Cardiac muscle cell (in vitro differentiated cells and primary cell): ENCODE measurements around the gene CYP26A1. TPM values are rescaled to one million over a fixed set of nuclear protein-coding genes. Genes with fewer than 3 reads are reported as not detected.
"Not testable (repeated sequence)": the region's sequence is repeated elsewhere in the genome, so short reads cannot be mapped to it uniquely, and the experiment has no call there.

Experiments used
- DNase-seq, 2 donors: peaks; one replicate each; pipeline versions ENCODE4 v3.0.0 to v3.0.0-alpha.2; 2010 to 2017; ENCODE audit warnings: low read depth in 1 of 2, low spot score in 1 of 2
- H3K27ac ChIP-seq: fragments of 200-600 bp; sonication (generic); 2 replicates; pipeline ENCODE4 v1.5.1; 2016
- H3K27me3 ChIP-seq: fragments of 200-600 bp; sonication (generic); 2 replicates; pipeline ENCODE4 v1.6.0; 2016; ENCODE audit warnings: control low read depth
- H3K36me3 ChIP-seq: fragments of 200-600 bp; sonication (generic); 2 replicates; pipeline ENCODE4 v1.5.1; 2016; ENCODE audit warnings: control low read depth
- H3K4me1 ChIP-seq: fragments of 200-600 bp; sonication (generic); 2 replicates; pipeline ENCODE4 v1.8.1; 2017; ENCODE audit warnings: low read depth, mild to moderate bottlenecking, mixed run types
- H3K4me3 ChIP-seq: fragments of 200-600 bp; sonication (generic); 2 replicates; pipeline ENCODE4 v1.5.1; 2016; ENCODE audit warnings: mild to moderate bottlenecking
- H3K9me3 ChIP-seq: fragments of 200-600 bp; sonication (generic); 2 replicates; pipeline ENCODE4 v1.5.1; 2017; ENCODE audit warnings: low read depth, mild to moderate bottlenecking, control low read depth
- polyA plus RNA-seq: library from polyadenylated mRNA; unstranded; fragments of >200 nt; fragmentation: Nextera tagmentation; extraction: Ambion mirVana; gene quantifications from 2 replicates; pipeline ENCODE4 v1.2.1, GENCODE V29; 2016
- total RNA-seq: library from RNA; depleted of rRNA; stranded (reverse); fragments of >200 nt; gene quantifications from 2 replicates; pipeline ENCODE4 v1.2.3, GENCODE V29; 2016
- TF ChIP-seq, protein P1 (sequence below): IDR thresholded peaks from 2 replicates; pipeline ENCODE4 v1.5.1; 2012; ENCODE audit warnings: low read depth, mild to moderate bottlenecking, low read length

The CYP26A1 gene
- total and polyA plus RNA-seq, 2 experiments from 2014 or later, result 1.2 to 3.0 TPM

- TF ChIP-seq, protein P1, sequence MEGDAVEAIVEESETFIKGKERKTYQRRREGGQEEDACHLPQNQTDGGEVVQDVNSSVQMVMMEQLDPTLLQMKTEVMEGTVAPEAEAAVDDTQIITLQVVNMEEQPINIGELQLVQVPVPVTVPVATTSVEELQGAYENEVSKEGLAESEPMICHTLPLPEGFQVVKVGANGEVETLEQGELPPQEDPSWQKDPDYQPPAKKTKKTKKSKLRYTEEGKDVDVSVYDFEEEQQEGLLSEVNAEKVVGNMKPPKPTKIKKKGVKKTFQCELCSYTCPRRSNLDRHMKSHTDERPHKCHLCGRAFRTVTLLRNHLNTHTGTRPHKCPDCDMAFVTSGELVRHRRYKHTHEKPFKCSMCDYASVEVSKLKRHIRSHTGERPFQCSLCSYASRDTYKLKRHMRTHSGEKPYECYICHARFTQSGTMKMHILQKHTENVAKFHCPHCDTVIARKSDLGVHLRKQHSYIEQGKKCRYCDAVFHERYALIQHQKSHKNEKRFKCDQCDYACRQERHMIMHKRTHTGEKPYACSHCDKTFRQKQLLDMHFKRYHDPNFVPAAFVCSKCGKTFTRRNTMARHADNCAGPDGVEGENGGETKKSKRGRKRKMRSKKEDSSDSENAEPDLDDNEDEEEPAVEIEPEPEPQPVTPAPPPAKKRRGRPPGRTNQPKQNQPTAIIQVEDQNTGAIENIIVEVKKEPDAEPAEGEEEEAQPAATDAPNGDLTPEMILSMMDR, result no peak
- Histone ChIP-seq H3K4me1 (no peaks in the 10 kb centered on the region), H3K36me3 (no peaks in the 10 kb centered on the region), H3K27me3 (no peaks in the 10 kb centered on the region), H3K4me3 (no peak overlapping the region), H3K9me3 (no peaks in the 10 kb centered on the region), H3K27ac (no peak overlapping the region)
- no peak for DNase-seq
Measured at GRCh38 chr10:93091960-93092359, 18.3 kb downstream of the CYP26A1 start.

DNA sequence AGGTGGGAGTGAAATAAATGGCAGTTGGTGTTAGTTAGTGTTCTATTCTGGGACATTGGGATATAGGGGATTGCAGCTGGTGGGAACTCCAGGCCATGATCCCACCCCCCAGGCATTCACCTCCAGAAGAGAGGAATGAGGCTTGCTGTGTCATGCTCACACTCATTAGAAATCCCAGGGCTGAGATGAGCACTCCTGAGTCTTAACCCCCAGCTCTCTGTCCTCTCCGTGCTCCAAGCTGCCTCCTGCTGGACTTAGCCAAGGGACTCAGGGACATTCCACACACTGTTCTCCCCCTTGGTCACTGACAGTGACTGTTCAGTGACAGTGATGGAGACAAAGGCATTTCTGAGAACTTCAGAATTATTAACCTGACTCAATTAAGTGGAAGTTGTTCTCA is 21.5 kb downstream of the CYP26A1 start:
- Histone ChIP-seq H3K4me1 (no peaks in the 10 kb centered on the region), H3K27me3 (no peaks in the 10 kb centered on the region), H3K36me3 (no peaks in the 10 kb centered on the region)

DNA sequence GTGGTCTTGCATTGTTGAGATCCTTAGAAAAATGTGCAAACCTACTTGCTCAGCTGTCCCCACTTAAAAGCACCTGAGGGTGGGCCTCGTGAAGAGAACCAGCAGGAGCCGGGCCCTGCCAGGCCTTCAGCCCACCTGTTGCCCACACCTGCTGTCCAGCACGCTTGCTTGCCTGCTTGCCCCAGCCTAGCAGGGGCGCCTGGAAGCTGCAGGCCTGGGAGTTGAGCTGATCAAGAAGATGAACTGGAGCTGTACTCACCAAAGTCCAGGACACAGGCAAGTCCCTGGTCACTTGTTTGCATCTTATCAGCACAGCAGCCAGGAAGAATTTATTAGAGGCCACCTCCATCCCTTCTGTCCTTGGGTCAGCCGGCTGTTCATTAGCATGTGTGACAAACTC is 23.2 kb downstream of the CYP26A1 start:
- TF ChIP-seq, protein P1, result no peak
- H3K9me3 ChIP-seq, result peaks cover 2% of the 10 kb centered on the region

More for the DNA sequence above, 21.5 kb downstream of the CYP26A1 start:
- no peak for DNase-seq
- Histone ChIP-seq H3K9me3 (no peaks in the 10 kb centered on the region), H3K4me3 (no peak overlapping the region), H3K27ac (no peak overlapping the region)
- TF ChIP-seq, protein P1, result no peak

GRCh38 chr10:93097386-93097785 is 23.7 kb downstream of the CYP26A1 start:
- no peaks in the 10 kb centered on the region for H3K4me1 ChIP-seq
- no peak for DNase-seq
- H3K27me3 ChIP-seq, result no peaks in the 10 kb centered on the region
- peaks cover 3% of the 10 kb centered on the region for H3K9me3 ChIP-seq
- TF ChIP-seq, protein P1, result no peak
- no peak overlapping the region for H3K27ac ChIP-seq
- H3K4me3 ChIP-seq, result no peak overlapping the region
- no peaks in the 10 kb centered on the region for H3K36me3 ChIP-seq

More for the DNA sequence above, 23.2 kb downstream of the CYP26A1 start:
- DNase-seq, result no peak
- Histone ChIP-seq H3K27me3 (no peaks in the 10 kb centered on the region), H3K36me3 (no peaks in the 10 kb centered on the region), H3K27ac (no peak overlapping the region), H3K4me3 (no peak overlapping the region), H3K4me1 (no peaks in the 10 kb centered on the region)

GRCh38 chr10:93098816-93099215 is 25.1 kb downstream of the CYP26A1 start:
- no peak overlapping the region for H3K27ac ChIP-seq
- DNase-seq, result no peak
- H3K4me1 ChIP-seq, result no peaks in the 10 kb centered on the region
- no peaks in the 10 kb centered on the region for H3K27me3 ChIP-seq
- H3K9me3 ChIP-seq, result peaks cover 3% of the 10 kb centered on the region
- H3K4me3 ChIP-seq, result no peak overlapping the region
- no peaks in the 10 kb centered on the region for H3K36me3 ChIP-seq
- TF ChIP-seq, protein P1, result no peak

- H3K4me3 ChIP-seq, result no peak overlapping the region
- H3K36me3 ChIP-seq, result no peaks in the 10 kb centered on the region
Measured at GRCh38 chr10:93099670-93100069, 26.0 kb downstream of the CYP26A1 start.

GRCh38 chr10:93101148-93101547 is 27.5 kb downstream of the CYP26A1 start:
- not testable (repeated sequence) for DNase-seq, H3K4me3 ChIP-seq, H3K27me3 ChIP-seq, H3K36me3 ChIP-seq, H3K9me3 ChIP-seq, H3K27ac ChIP-seq, H3K4me1 ChIP-seq

More at GRCh38 chr10:93099670-93100069, 26.0 kb downstream of the CYP26A1 start:
- Histone ChIP-seq H3K4me1 (no peaks in the 10 kb centered on the region), H3K27ac (no peak overlapping the region), H3K9me3 (peaks cover 3% of the 10 kb centered on the region), H3K27me3 (no peaks in the 10 kb centered on the region)
- TF ChIP-seq, protein P1, result no peak
- no peak for DNase-seq
